Skeletal muscle tissue (tissue), 5 donors: ENCODE measurements around the gene RRAGA. TPM values are rescaled to one million over a fixed set of nuclear protein-coding genes. Genes with fewer than 3 reads are reported as not detected.
"Not testable (repeated sequence)": the region's sequence is repeated elsewhere in the genome, so short reads cannot be mapped to it uniquely, and the experiment has no call there.

Experiments
- H3K27ac ChIP-seq: one replicate; pipeline ENCODE4 v1.7.0; 2013; ENCODE audit warnings: mild to moderate bottlenecking, low read depth, low read length, inconsistent platforms
- H3K27me3 ChIP-seq, 3 donors: one replicate each; pipeline ENCODE4 v1.7.0; 2013; ENCODE audit warnings: low read length in 3 of 3; ENCODE audit not compliant: control insufficient read depth in 3 of 3, insufficient read depth in 3 of 3
- H3K36me3 ChIP-seq, 3 donors: one replicate each; pipeline ENCODE4 v1.7.0; 2013; ENCODE audit warnings: low read length in 3 of 3; ENCODE audit not compliant: control insufficient read depth in 3 of 3, insufficient read depth in 3 of 3
- H3K4me1 ChIP-seq, 3 donors: one replicate each; pipeline ENCODE4 v1.7.0; 2013; ENCODE audit warnings: low read length in 3 of 3, mild to moderate bottlenecking in 3 of 3; ENCODE audit not compliant: control insufficient read depth in 3 of 3, insufficient read depth in 3 of 3
- H3K4me3 ChIP-seq, 3 donors: one replicate each; pipeline ENCODE4 v1.7.0; 2013; ENCODE audit warnings: low read length in 3 of 3
- H3K9ac ChIP-seq, 3 donors: one replicate each; pipeline ENCODE4 v1.7.0; 2013; ENCODE audit warnings: low read length in 3 of 3, mild to moderate bottlenecking in 3 of 3, moderate library complexity in 2 of 3, low read depth in 1 of 3
- H3K9me3 ChIP-seq, 3 donors: one replicate each; pipeline ENCODE4 v1.7.0; 2013; ENCODE audit warnings: low read length in 3 of 3; ENCODE audit not compliant: control insufficient read depth in 3 of 3
- small RNA-seq: library from RNA; depleted of rRNA; stranded (forward); fragments of <200 nt; gene quantifications from one replicate; pipeline ENCODE3, GENCODE V24; 2014
- total RNA-seq: library from RNA; depleted of rRNA; stranded (reverse); fragments of >200 nt; gene quantifications from one replicate; pipeline ENCODE4 v1.2.3, GENCODE V29; 2014
- donor health status: Osteomylitis.

RRAGA gene
- total RNA-seq, 1 donor from 2014 or later: 56.4 TPM

DNA sequence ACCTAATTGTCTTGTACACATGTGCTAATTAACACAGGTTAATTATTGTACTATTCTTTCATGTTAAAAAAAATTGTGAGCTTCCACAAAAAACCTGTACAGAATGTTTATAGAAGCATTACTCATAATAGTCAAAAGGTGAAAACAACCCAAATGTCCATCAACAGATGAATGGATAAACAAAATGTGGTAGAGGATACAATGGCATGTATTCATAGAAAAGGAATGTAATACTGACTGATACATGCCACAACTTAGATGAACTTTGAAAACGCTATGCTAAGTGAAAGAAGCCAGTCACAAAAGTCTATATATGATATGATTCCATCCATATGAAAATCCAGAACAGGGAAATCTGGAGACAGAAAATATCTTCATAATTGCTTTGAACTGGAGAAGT is 25.6 kb downstream of the RRAGA start:
- Histone ChIP-seq H3K36me3 (peaks cover 18 to 33% (median 28%) of the 10 kb centered on the region in 3 donors), H3K9me3 (no peaks in the 10 kb centered on the region)

GRCh38 chr9:19085295-19085694 is 36.1 kb downstream of the RRAGA start:
- Histone ChIP-seq H3K36me3 (peaks cover 2 to 25% (median 13%) of the 10 kb centered on the region in 3 donors), H3K9me3 (no peaks in the 10 kb centered on the region), H3K27me3 (no peaks in the 10 kb centered on the region)

More for the DNA sequence above, 25.6 kb downstream of the RRAGA start:
- H3K9ac ChIP-seq: no peak overlapping the region
- H3K4me1 ChIP-seq: no peaks in the 10 kb centered on the region
- no peak overlapping the region for H3K4me3 ChIP-seq
- H3K27me3 ChIP-seq: no peaks in the 10 kb centered on the region
- no peak overlapping the region for H3K27ac ChIP-seq

DNA sequence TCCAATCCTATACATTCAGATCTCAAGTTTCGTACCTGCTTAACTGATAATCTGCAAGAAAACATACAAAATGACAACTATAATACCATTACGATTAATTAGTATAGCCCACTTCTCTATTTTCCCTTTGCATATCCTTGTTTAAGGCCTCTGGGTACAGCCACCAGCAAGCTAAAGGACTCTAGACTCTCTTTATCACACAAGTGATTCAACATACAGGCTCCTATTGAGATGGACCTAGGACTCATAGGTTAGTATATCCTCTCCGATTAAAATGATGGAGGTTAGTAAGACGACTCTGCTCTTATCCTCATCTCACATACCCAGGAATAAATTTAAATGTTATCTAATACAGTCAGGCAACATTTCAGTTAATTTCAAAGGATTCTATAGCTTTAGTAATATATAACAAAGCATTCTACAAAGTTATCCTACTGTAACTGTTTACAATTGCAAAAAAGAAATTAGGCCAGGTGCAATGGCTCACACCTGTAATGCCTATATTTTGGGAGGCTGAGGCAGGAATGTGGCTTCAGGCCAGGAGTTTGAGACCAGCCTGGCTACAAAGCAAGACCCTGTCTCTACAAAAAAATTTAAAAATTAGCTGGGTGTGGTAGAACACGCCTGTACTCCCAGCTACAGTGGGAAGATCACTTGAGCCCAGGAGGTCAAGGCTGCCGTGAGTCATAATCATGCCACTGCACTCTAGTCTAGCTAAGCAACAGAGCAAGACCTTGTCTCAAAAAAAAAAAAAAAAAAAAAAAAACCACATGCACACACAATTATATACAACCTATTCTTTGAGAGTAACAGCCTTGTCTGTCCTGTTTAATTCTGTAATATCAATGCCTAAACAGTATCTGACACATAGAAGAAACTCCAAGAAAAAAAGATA is 38.1 kb downstream of the RRAGA start:
- no peaks in the 10 kb centered on the region for H3K27me3 ChIP-seq
- no peaks in the 10 kb centered on the region for H3K9me3 ChIP-seq
- peaks cover 12 to 31% (median 30%) of the 10 kb centered on the region in 3 donors for H3K36me3 ChIP-seq
- H3K4me1 ChIP-seq: no peaks in the 10 kb centered on the region
- no peak overlapping the region for H3K9ac ChIP-seq
- H3K27ac ChIP-seq: no peak overlapping the region
- no peak overlapping the region for H3K4me3 ChIP-seq

More at GRCh38 chr9:19085295-19085694, 36.1 kb downstream of the RRAGA start:
- Histone ChIP-seq H3K9ac (no peak overlapping the region), H3K4me1 (no peaks in the 10 kb centered on the region), H3K4me3 (no peak overlapping the region), H3K27ac (no peak overlapping the region)

- H3K27ac ChIP-seq, H3K4me3 ChIP-seq, H3K9me3 ChIP-seq, H3K27me3 ChIP-seq, H3K9ac ChIP-seq: not testable (repeated sequence)
- Histone ChIP-seq H3K36me3 (peaks cover 8 to 11% (median 10%) of the 10 kb centered on the region in 3 donors), H3K4me1 (peaks cover 8 to 11% (median 9%) of the 10 kb centered on the region in 3 donors)
Measured at GRCh38 chr9:19097431-19097830, 48.2 kb downstream of the RRAGA start.

Small RNA genes within 50 kb of the gene (small RNA-seq; reads per million reads assigned to genes)
- gene RF00019: not detected
- gene RNU6-264P: not detected
- 3.6 reads per million, percentile 89 among the genes with 10 or more reads in this experiment for gene SCARNA8

Other genes starting within 250 kb of the RRAGA start
- gene SAXO1, start 16.2 kb upstream of the RRAGA start, total RNA-seq: not detected
- gene HAUS6, start 53.5 kb downstream of the RRAGA start, total RNA-seq: 10.4 TPM
- 72.5 TPM for gene PLIN2, start 78.1 kb downstream of the RRAGA start, total RNA-seq
- 74.6 TPM for gene DENND4C, start 181.3 kb downstream of the RRAGA start, total RNA-seq